ENCODE measurements around the gene CYP2A7. TPM values are rescaled to one million over a fixed set of nuclear protein-coding genes. Genes with fewer than 3 reads are reported as not detected.
"Not testable (repeated sequence)": the region's sequence is repeated elsewhere in the genome, so short reads cannot be mapped to it uniquely, and the experiment has no call there.

The CYP2A7 gene
- total RNA-seq, 3 donors from 2014 or later (not counting 1 experiment from before 2014, with no cell fraction given): not detected

DNA sequence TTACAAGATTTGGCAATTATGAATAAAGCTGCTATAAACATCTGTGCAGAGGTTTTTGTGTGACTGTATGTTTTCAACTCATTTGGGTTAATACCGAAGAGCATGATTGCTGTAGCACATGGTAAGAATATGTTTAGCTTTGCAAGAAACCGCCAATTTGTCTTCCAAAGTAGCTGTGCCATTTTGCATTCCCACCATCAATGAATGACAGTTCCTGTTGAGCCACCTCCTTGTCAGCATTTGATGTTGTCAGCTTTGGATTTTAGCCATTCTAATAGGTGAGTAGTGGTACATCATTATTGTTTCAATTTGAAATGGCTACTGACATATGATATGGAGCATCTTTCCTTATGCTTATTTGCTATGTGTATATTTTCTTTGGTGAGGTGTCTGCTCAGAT lies 8.2 kb downstream of the CYP2A7 start:
- H3K36me3 Mint-ChIP-seq; H3K4me3 ChIP-seq (ENCODE audit: low read length); H3K27ac Mint-ChIP-seq; intact Hi-C loops (cut with micrococcal nuclease); H3K4me3 Mint-ChIP-seq; ATAC-seq; H3K9me3 Mint-ChIP-seq; H3K9me3 ChIP-seq (ENCODE audit: control insufficient read depth, insufficient read depth, low read length); H3K36me3 ChIP-seq (ENCODE audit: control insufficient read depth, insufficient read depth, low read length); H3K27ac ChIP-seq (ENCODE audit: low read length); H3K4me1 ChIP-seq (ENCODE audit: control insufficient read depth, insufficient read depth, low read length); DNase-seq; H3K27me3 ChIP-seq (ENCODE audit: control insufficient read depth, insufficient read depth, low read length): not testable (repeated sequence)
- H3K27me3 Mint-ChIP-seq (ENCODE audit: low read depth in 2 of 2): peaks cover 32 to 49% of the 10 kb centered on the region in 2 donors
- peaks cover 8 to 17% of the 10 kb centered on the region in 2 donors for H3K4me1 Mint-ChIP-seq
- 83% methylated on average over 2 of the region's 2 CpGs for WGBS (ENCODE audit: insufficient coverage)

DNA sequence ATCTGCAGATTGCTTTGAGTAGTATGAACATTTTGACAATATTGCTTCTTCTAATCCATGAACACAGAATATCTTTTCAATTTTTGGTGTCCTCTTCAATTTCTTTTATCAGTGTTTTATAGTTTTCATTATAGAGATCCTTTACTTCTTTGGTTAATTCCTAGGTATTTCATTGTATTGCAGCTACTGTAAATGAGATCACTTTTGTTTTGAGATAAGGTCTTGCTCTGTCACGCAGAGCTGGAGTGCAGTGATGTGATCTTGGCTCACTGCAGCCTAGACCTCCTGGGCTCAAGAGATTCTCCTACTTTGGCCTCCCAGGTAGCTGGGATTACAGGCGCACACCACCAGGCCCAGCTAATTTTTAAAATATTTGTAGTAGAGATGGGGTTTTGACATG lies 9.8 kb downstream of the CYP2A7 start:
- Mint-ChIP-seq H3K27me3 (ENCODE audit: low read depth in 2 of 2) (peaks cover 27 to 56% of the 10 kb centered on the region in 2 donors), H3K36me3 (no peaks in the 10 kb centered on the region), H3K27ac (no peak overlapping the region), H3K4me3 (no peak overlapping the region), H3K9me3 (no peaks in the 10 kb centered on the region), H3K4me1 (peaks cover 8 to 17% of the 10 kb centered on the region in 2 donors)
- peaks cover 4% of the 10 kb centered on the region for H3K4me1 ChIP-seq (ENCODE audit: control insufficient read depth, insufficient read depth, low read length)
- intact Hi-C loops (cut with micrococcal nuclease): no loop called here
- no peaks in the 10 kb centered on the region for H3K27me3 ChIP-seq (ENCODE audit: control insufficient read depth, insufficient read depth, low read length)
- no peak for ATAC-seq
- no peaks in the 10 kb centered on the region for H3K36me3 ChIP-seq (ENCODE audit: control insufficient read depth, insufficient read depth, low read length)
- TF ChIP-seq, protein P1, sequence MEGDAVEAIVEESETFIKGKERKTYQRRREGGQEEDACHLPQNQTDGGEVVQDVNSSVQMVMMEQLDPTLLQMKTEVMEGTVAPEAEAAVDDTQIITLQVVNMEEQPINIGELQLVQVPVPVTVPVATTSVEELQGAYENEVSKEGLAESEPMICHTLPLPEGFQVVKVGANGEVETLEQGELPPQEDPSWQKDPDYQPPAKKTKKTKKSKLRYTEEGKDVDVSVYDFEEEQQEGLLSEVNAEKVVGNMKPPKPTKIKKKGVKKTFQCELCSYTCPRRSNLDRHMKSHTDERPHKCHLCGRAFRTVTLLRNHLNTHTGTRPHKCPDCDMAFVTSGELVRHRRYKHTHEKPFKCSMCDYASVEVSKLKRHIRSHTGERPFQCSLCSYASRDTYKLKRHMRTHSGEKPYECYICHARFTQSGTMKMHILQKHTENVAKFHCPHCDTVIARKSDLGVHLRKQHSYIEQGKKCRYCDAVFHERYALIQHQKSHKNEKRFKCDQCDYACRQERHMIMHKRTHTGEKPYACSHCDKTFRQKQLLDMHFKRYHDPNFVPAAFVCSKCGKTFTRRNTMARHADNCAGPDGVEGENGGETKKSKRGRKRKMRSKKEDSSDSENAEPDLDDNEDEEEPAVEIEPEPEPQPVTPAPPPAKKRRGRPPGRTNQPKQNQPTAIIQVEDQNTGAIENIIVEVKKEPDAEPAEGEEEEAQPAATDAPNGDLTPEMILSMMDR (IDR thresholded peaks at IDR 0.05): no peak
- H3K4me3 ChIP-seq (ENCODE audit: low read length): no peak overlapping the region
- WGBS (ENCODE audit: insufficient coverage): 91% methylated on average over 2 of the region's 2 CpGs
- H3K9me3 ChIP-seq (ENCODE audit: control insufficient read depth, insufficient read depth, low read length): no peaks in the 10 kb centered on the region
- no peak overlapping the region for H3K27ac ChIP-seq (ENCODE audit: low read length)
- no peak for DNase-seq

DNA sequence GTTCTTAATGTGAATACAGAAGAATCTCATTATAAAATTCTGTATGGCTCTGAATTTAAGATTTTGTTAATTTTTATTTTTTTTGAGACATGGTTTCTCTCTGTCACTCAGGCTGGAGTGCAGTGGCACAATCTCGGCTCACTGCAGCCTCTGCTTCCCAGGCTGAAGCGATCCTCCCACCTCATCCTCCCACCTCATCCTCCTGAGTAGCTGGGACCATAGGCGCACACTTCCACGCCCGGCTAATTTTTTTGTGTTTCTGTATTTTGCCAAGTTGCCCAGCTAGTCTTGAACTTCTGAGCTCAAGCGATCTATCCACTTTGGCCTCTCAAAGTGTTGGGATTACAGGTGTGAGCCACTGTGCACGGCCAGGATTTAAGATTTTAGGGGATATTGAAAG lies 14.3 kb downstream of the CYP2A7 start:
- no peaks in the 10 kb centered on the region for H3K4me1 ChIP-seq (ENCODE audit: control insufficient read depth, insufficient read depth, low read length)
- no peak for ATAC-seq
- no peak overlapping the region for H3K4me3 ChIP-seq (ENCODE audit: low read length)
- TF ChIP-seq, protein P1 (IDR thresholded peaks at IDR 0.05): no peak
- no peaks in the 10 kb centered on the region for H3K9me3 Mint-ChIP-seq
- 87% methylated on average over 6 of the region's 7 CpGs for WGBS (ENCODE audit: insufficient coverage)
- no peaks in the 10 kb centered on the region for H3K9me3 ChIP-seq (ENCODE audit: control insufficient read depth, insufficient read depth, low read length)
- H3K4me3 Mint-ChIP-seq: no peak overlapping the region
- peaks cover 17 to 55% of the 10 kb centered on the region in 2 donors for H3K27me3 Mint-ChIP-seq (ENCODE audit: low read depth in 2 of 2)
- H3K36me3 ChIP-seq (ENCODE audit: control insufficient read depth, insufficient read depth, low read length): no peaks in the 10 kb centered on the region
- H3K27ac ChIP-seq (ENCODE audit: low read length): no peak overlapping the region
- H3K27ac Mint-ChIP-seq: no peak overlapping the region
- H3K27me3 ChIP-seq (ENCODE audit: control insufficient read depth, insufficient read depth, low read length): no peaks in the 10 kb centered on the region
- DNase-seq: no peak
- no peaks in the 10 kb centered on the region for H3K4me1 Mint-ChIP-seq
- intact Hi-C loops (cut with micrococcal nuclease): no loop called here
- no peaks in the 10 kb centered on the region for H3K36me3 Mint-ChIP-seq

DNA sequence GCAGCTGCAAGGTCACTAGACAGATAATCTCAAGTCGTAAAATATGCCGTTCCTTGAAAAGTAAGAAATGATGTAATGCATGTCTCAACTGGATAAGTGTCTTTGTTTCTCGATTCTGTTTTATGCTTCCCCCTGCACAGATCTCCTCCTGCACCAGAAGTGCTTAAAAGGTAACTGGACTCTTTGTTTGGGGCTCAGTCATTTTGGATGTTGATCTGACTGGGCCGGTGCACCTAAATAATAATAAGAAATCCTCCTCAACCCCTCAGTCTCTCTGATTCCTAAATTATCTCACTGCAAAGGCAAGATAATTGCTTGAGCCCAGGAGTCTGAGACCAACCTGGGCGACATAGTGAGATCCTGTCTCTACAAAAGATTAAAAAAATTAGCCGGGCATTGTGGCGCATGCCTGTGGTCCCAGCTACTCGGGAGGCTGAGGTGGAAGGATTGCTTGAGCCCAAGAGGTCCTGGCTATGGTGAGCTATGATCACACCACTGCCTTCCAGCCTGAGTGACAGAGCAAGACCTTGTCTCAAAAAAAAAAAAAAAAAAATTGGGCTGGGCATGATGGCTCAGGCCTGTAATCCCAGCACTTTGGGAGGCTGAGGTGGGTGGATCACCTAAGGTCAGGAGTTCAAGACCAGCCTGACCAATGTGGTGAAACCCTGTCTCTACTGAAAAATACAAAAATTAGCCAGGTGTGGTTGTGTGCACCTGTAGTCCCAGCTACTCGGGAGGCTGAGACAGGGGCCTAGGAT lies 17.1 kb downstream of the CYP2A7 start:
- H3K27me3 ChIP-seq (ENCODE audit: control insufficient read depth, insufficient read depth, low read length); H3K27ac Mint-ChIP-seq; H3K4me1 Mint-ChIP-seq; H3K27ac ChIP-seq (ENCODE audit: low read length); H3K4me3 Mint-ChIP-seq; H3K36me3 ChIP-seq (ENCODE audit: control insufficient read depth, insufficient read depth, low read length); DNase-seq; intact Hi-C loops (cut with micrococcal nuclease); H3K4me3 ChIP-seq (ENCODE audit: low read length); ATAC-seq; H3K9me3 ChIP-seq (ENCODE audit: control insufficient read depth, insufficient read depth, low read length); H3K9me3 Mint-ChIP-seq; H3K36me3 Mint-ChIP-seq; H3K4me1 ChIP-seq (ENCODE audit: control insufficient read depth, insufficient read depth, low read length): not testable (repeated sequence)
- WGBS (ENCODE audit: insufficient coverage): 77% methylated on average over 6 of the region's 9 CpGs
- peaks cover 12 to 27% of the 10 kb centered on the region in 2 donors for H3K27me3 Mint-ChIP-seq (ENCODE audit: low read depth in 2 of 2)

Measured in natural killer cell (primary cell).